PC-3 (cell line): ENCODE data around the gene SLAMF1.

ENCODE experiments used
- EZH2 ChIP-seq: fragments of 300-600 bp; sonication (generic); IDR thresholded peaks from one replicate; pipeline ENCODE4 v1.6.1; 2017; ENCODE audit warnings: antibody characterized with exemption, mild to moderate bottlenecking, low read length; ENCODE audit not compliant: unreplicated experiment
- EZH2phosphoT487 ChIP-seq: fragments of 300-600 bp; sonication (generic); IDR thresholded peaks from 2 replicates; pipeline ENCODE4 v1.6.1; 2018; ENCODE audit warnings: mild to moderate bottlenecking, antibody characterized with exemption, low read length, borderline replicate concordance
- TF ChIP-seq, protein P1 (sequence below): fragments of 300-600 bp; sonication (generic); conservative IDR thresholded peaks from 2 replicates; pipeline ENCODE4 v1.5.1; 2017; ENCODE audit warnings: antibody characterized with exemption, low read depth, mild to moderate bottlenecking, low read length

DNA sequence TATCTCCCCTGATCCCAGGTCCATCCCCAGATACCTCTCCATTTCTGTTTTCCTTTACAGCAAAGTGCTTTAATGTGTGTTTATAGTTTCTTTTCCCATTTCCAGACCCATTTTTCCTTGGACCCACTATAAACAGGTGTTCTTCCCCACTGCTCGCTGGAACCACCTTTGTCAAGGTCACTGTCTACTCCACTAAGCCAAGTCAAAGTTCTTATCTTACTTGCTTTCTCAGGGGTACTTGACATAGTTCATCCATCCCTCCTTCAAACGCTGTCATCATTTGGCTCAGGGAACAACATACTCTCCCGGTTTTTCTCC lies 8.3 kb downstream of the SLAMF1 start:
- TF ChIP-seq, protein P1, sequence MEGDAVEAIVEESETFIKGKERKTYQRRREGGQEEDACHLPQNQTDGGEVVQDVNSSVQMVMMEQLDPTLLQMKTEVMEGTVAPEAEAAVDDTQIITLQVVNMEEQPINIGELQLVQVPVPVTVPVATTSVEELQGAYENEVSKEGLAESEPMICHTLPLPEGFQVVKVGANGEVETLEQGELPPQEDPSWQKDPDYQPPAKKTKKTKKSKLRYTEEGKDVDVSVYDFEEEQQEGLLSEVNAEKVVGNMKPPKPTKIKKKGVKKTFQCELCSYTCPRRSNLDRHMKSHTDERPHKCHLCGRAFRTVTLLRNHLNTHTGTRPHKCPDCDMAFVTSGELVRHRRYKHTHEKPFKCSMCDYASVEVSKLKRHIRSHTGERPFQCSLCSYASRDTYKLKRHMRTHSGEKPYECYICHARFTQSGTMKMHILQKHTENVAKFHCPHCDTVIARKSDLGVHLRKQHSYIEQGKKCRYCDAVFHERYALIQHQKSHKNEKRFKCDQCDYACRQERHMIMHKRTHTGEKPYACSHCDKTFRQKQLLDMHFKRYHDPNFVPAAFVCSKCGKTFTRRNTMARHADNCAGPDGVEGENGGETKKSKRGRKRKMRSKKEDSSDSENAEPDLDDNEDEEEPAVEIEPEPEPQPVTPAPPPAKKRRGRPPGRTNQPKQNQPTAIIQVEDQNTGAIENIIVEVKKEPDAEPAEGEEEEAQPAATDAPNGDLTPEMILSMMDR: no peak
- no peak for TF ChIP-seq EZH2phosphoT487
- TF ChIP-seq EZH2: no peak
